Peyer's patch (tissue), 4 donors: ENCODE measurements around the gene NACC2.

Source experiments
- CTCF ChIP-seq, 6 experiments: fragments of 450-650 bp in 4 of 6; fragments of 200-600 bp in 2 of 6; sonication (generic) in 1 of 6; IDR thresholded peaks; one replicate each; pipeline ENCODE4 v1.5.1; 2017 to 2019; ENCODE audit warnings: antibody characterized with exemption in 6 of 6, mild to moderate bottlenecking in 3 of 6, moderate library complexity in 1 of 6
- POLR2A ChIP-seq, 2 donors: fragments of 450-650 bp; IDR thresholded peaks; one replicate each; pipeline ENCODE4 v1.5.1; 2017; ENCODE audit warnings: antibody characterized with exemption in 2 of 2, mild to moderate bottlenecking in 2 of 2, moderate library complexity in 2 of 2

- TF ChIP-seq POLR2A (IDR thresholded peaks at IDR 0.05) (no peak), CTCF (IDR thresholded peaks at IDR 0.05) (no peak)
Measured at GRCh38 chr9:136052991-136053756, 41.9 kb downstream of the NACC2 start.
